Suprapubic skin (tissue), 3 donors: ENCODE results near the gene NF1.

ENCODE experiments used
- EP300 ChIP-seq: sonication (generic); formaldehyde crosslinking; IDR thresholded peaks from one replicate; pipeline ENCODE4 v1.6.1; 2017; ENCODE audit warnings: antibody characterized with exemption
- TF ChIP-seq, protein P1 (sequence below), 2 donors: fragments of 200-600 bp in 1 of 2; fragments of 450-650 bp in 1 of 2; sonication (generic) in 1 of 2; IDR thresholded peaks; one replicate each; pipeline ENCODE4 v1.5.1; 2016 to 2019; ENCODE audit warnings: antibody characterized with exemption in 2 of 2, mild to moderate bottlenecking in 1 of 2, moderate library complexity in 1 of 2

DNA sequence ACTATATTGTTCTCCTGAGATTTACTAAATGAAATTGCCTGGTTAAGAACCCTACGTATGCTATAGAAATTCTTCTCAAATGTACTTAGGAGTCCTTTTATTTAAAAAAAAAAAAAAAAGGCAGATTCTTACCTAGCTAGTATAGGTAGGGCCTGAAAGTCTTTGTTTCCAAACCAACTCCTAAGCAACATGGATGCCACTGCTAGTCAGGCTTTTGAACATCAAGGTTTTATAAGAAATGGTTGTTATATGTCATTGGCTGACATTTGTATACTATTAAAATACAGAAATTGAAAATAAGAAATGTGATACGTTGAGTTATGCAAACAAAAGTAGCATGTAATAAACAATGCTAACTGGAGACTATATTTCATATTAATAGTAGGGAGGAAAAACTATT lies 225.5 kb downstream of the NF1 start:
- TF ChIP-seq, protein P1, sequence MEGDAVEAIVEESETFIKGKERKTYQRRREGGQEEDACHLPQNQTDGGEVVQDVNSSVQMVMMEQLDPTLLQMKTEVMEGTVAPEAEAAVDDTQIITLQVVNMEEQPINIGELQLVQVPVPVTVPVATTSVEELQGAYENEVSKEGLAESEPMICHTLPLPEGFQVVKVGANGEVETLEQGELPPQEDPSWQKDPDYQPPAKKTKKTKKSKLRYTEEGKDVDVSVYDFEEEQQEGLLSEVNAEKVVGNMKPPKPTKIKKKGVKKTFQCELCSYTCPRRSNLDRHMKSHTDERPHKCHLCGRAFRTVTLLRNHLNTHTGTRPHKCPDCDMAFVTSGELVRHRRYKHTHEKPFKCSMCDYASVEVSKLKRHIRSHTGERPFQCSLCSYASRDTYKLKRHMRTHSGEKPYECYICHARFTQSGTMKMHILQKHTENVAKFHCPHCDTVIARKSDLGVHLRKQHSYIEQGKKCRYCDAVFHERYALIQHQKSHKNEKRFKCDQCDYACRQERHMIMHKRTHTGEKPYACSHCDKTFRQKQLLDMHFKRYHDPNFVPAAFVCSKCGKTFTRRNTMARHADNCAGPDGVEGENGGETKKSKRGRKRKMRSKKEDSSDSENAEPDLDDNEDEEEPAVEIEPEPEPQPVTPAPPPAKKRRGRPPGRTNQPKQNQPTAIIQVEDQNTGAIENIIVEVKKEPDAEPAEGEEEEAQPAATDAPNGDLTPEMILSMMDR (IDR thresholded peaks at IDR 0.05), result no peak
- TF ChIP-seq EP300, result no peak
